ENCODE measurements around the gene COL23A1. TPM values are rescaled to one million over a fixed set of nuclear protein-coding genes. Genes with fewer than 3 reads are reported as not detected.

The COL23A1 gene
- total and polyA plus RNA-seq, 2 experiments from 2014 or later, result 1.1 to 5.1 TPM

DNA sequence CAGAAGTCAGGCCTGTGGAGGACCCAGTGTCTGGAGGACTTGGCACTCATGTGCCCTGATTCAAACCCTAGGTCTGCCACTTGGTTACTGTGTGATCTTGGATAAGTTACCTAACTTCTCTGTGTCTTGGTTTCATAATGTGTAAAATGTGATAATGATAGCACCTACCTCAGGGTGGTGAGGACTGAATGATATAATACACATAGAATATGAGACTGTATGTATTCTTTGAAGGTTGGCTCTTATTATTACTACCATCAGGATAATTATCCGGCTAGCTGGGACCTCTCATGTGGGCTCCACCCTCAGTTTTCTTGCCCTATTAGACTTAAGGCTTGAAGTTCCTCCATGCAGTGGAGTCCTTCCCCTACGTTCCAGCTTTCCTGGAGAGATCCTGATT is 172.2 kb downstream of the COL23A1 start:
- Histone ChIP-seq H3K9me2 (replicated peaks; ENCODE audit: insufficient read depth) (no peaks in the 10 kb centered on the region), H3K27me3 (no peaks in the 10 kb centered on the region), H2AFZ (no peak overlapping the region), H3K4me1 (ENCODE audit: insufficient read depth) (no peaks in the 10 kb centered on the region), H3K27ac (no peak overlapping the region), H3K79me2 (no peaks in the 10 kb centered on the region), H4K20me1 (ENCODE audit: insufficient read depth, poor library complexity, severe bottlenecking) (no peaks in the 10 kb centered on the region), H3K9me3 (ENCODE audit: low read depth) (no peaks in the 10 kb centered on the region), H3K4me3 (no peak overlapping the region), H3K4me2 (no peak overlapping the region), H3K36me3 (replicated peaks; ENCODE audit: insufficient read depth, low read depth) (no peaks in the 10 kb centered on the region)
- 91% methylated on average over 2 of the region's 2 CpGs for whole genome bisulfite sequencing (ENCODE audit: low lambda C conversion rate, missing lambda C conversion rate)
- no peak for DNase-seq (ENCODE audit: low spot score)
- TF ChIP-seq EZH2 (IDR thresholded peaks at IDR 0.05; ENCODE audit: borderline replicate concordance), result no peak
- TF ChIP-seq, protein P1, sequence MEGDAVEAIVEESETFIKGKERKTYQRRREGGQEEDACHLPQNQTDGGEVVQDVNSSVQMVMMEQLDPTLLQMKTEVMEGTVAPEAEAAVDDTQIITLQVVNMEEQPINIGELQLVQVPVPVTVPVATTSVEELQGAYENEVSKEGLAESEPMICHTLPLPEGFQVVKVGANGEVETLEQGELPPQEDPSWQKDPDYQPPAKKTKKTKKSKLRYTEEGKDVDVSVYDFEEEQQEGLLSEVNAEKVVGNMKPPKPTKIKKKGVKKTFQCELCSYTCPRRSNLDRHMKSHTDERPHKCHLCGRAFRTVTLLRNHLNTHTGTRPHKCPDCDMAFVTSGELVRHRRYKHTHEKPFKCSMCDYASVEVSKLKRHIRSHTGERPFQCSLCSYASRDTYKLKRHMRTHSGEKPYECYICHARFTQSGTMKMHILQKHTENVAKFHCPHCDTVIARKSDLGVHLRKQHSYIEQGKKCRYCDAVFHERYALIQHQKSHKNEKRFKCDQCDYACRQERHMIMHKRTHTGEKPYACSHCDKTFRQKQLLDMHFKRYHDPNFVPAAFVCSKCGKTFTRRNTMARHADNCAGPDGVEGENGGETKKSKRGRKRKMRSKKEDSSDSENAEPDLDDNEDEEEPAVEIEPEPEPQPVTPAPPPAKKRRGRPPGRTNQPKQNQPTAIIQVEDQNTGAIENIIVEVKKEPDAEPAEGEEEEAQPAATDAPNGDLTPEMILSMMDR (IDR thresholded peaks at IDR 0.05; ENCODE audit: poor library complexity), result no peak

DNA sequence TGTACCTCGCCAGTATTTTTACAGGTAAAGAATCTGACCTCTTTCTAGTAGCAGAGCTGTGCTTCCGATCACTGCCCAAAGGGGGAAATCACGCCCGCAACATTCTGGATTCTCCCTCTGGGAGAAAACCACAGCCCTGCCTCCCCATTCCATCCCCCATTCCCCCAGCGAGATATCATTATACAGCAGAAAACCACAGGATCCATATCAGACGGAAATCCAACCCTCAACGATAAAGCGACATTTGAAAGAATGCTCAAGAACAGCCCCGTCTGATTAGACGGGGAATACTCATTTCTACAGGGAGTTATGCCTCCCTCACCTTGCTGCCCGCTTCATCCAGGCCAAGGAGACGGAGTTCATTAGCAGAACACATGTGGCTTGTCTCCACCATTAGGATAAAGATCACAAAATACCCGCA is 172.8 kb downstream of the COL23A1 start:
- Histone ChIP-seq H3K4me1 (ENCODE audit: insufficient read depth) (no peaks in the 10 kb centered on the region), H3K79me2 (no peaks in the 10 kb centered on the region), H3K4me3 (no peak overlapping the region), H3K4me2 (no peak overlapping the region), H3K9me3 (ENCODE audit: low read depth) (no peaks in the 10 kb centered on the region), H2AFZ (no peak overlapping the region), H3K27ac (no peak overlapping the region), H3K9me2 (replicated peaks; ENCODE audit: insufficient read depth) (no peaks in the 10 kb centered on the region), H3K27me3 (no peaks in the 10 kb centered on the region), H3K36me3 (replicated peaks; ENCODE audit: insufficient read depth, low read depth) (no peaks in the 10 kb centered on the region), H4K20me1 (ENCODE audit: insufficient read depth, poor library complexity, severe bottlenecking) (no peaks in the 10 kb centered on the region)
- no peak for DNase-seq (ENCODE audit: low spot score)
- WGBS (ENCODE audit: low lambda C conversion rate, missing lambda C conversion rate), result 73% methylated on average over 13 of the region's 13 CpGs
- no peak for TF ChIP-seq EZH2 (IDR thresholded peaks at IDR 0.05; ENCODE audit: borderline replicate concordance)
- TF ChIP-seq, protein P1 (IDR thresholded peaks at IDR 0.05; ENCODE audit: poor library complexity), result no peak
- no peak for TF ChIP-seq EZH2phosphoT487 (IDR thresholded peaks at IDR 0.05; ENCODE audit: low read depth, severe bottlenecking, unreplicated experiment)

DNA sequence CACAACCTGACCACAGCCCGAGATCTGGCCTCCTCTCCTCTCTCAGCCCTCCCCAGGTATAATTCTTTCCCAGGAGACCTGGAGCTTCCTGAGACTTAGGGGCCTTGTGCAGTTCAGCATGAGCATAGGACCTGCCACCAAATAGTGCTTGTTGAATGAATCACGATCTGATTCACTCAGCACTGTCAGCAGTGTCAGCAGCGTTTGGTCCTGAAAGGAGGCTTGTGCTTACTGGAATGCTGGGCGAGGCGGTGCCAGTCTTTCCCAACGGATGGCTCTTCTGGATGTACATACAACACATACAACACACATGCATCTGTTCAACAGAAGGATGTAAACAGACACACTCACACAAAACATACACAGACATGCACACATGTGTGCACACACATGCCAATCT is 173.3 kb downstream of the COL23A1 start:
- 75% methylated on average over 6 of the region's 6 CpGs for WGBS (ENCODE audit: low lambda C conversion rate, missing lambda C conversion rate)
- no peak overlapping the region for H3K4me2 ChIP-seq
- TF ChIP-seq EZH2phosphoT487 (IDR thresholded peaks at IDR 0.05; ENCODE audit: low read depth, severe bottlenecking, unreplicated experiment), result no peak
- TF ChIP-seq EZH2 (IDR thresholded peaks at IDR 0.05; ENCODE audit: borderline replicate concordance), result no peak
- TF ChIP-seq, protein P1 (IDR thresholded peaks at IDR 0.05; ENCODE audit: poor library complexity), result no peak

More for the DNA sequence above, 173.3 kb downstream of the COL23A1 start:
- no peaks in the 10 kb centered on the region for H4K20me1 ChIP-seq (ENCODE audit: insufficient read depth, poor library complexity, severe bottlenecking)
- no peaks in the 10 kb centered on the region for H3K36me3 ChIP-seq (replicated peaks; ENCODE audit: insufficient read depth, low read depth)
- H3K79me2 ChIP-seq, result no peaks in the 10 kb centered on the region
- H3K9me2 ChIP-seq (replicated peaks; ENCODE audit: insufficient read depth), result no peaks in the 10 kb centered on the region
- H3K9me3 ChIP-seq (ENCODE audit: low read depth), result no peaks in the 10 kb centered on the region
- no peak overlapping the region for H2AFZ ChIP-seq
- DNase-seq (ENCODE audit: low spot score), result no peak
- no peak overlapping the region for H3K27ac ChIP-seq
- no peak overlapping the region for H3K4me3 ChIP-seq
- H3K4me1 ChIP-seq (ENCODE audit: insufficient read depth), result no peaks in the 10 kb centered on the region
- no peaks in the 10 kb centered on the region for H3K27me3 ChIP-seq

Data from hepatocyte (in vitro differentiated cells).